B cell (primary cell): ENCODE data around the gene CSDE1. TPM values are rescaled to one million over a fixed set of nuclear protein-coding genes. Genes with fewer than 3 reads are reported as not detected.

Experiments
- ATAC-seq: fragments of 200-7000 bp; cut with Tn5 transposase; one replicate; pipeline ENCODE4 v1.10.0; 2021; ENCODE audit warnings: low read depth, mild to moderate bottlenecking, moderate number of reproducible peaks, moderate library complexity
- CTCF ChIA-PET: fragments of 350-600 bp; sonication (Branson Sonifier 250); formaldehyde crosslinking; loops from one replicate; lab custom pipeline; 2021; ENCODE audit warnings: antibody characterized with exemption, inconsistent platforms; lab: Charles Lee
- POLR2A ChIA-PET: fragments of 350-600 bp; sonication (Branson Sonifier 250); formaldehyde crosslinking; loops from one replicate; lab custom pipeline; 2021; ENCODE audit warnings: antibody characterized with exemption; lab: Charles Lee
- DNase-seq: peaks from one replicate; pipeline ENCODE4 v3.0.0; 2013
- H2AFZ ChIP-seq: 2 replicates; pipeline ENCODE4 v1.6.1; 2012; ENCODE audit warnings: mild to moderate bottlenecking, low read depth, low read length; ENCODE audit not compliant: insufficient read depth, poor library complexity, severe bottlenecking
- H3K27ac ChIP-seq, 2 donors: 1 replicate in 1 of 2; 2 replicates in 1 of 2; pipeline ENCODE4 v1.5.1; 2012 to 2013; ENCODE audit warnings: low read length in 2 of 2, mild to moderate bottlenecking in 2 of 2, moderate library complexity in 1 of 2
- H3K27me3 ChIP-seq, 4 experiments: fragments of 200-600 bp in 1 of 4; sonication (generic) in 1 of 4; replicated peaks in 1 of 4; 1 replicate in 2 of 4; 2 replicates in 2 of 4; pipeline versions ENCODE4 v1.6.1 to v1.7.0; 2013 to 2016; ENCODE audit warnings: low read length in 3 of 4, mild to moderate bottlenecking in 2 of 4, mixed read lengths in 1 of 4, moderate library complexity in 1 of 4; ENCODE audit not compliant: insufficient read depth in 4 of 4, control insufficient read depth in 3 of 4; ENCODE audit errors: control extremely low read depth in 1 of 4
- H3K36me3 ChIP-seq, 2 experiments: replicated peaks in 1 of 2; 1 replicate in 1 of 2; 2 replicates in 1 of 2; pipeline versions ENCODE4 v1.6.1 to v1.7.1; 2013; ENCODE audit warnings: low read length in 1 of 2; ENCODE audit not compliant: insufficient read depth in 2 of 2, control insufficient read depth in 1 of 2; ENCODE audit errors: control extremely low read depth in 1 of 2, extremely low read depth in 1 of 2
- H3K4me1 ChIP-seq, 2 donors: fragments of 200-600 bp in 1 of 2; sonication (generic) in 1 of 2; 1 replicate in 1 of 2; 2 replicates in 1 of 2; pipeline versions ENCODE4 v1.5.1 to v1.6.1; 2013 to 2017; ENCODE audit warnings: low read length in 2 of 2; ENCODE audit not compliant: control insufficient read depth in 2 of 2, insufficient read depth in 2 of 2
- H3K4me2 ChIP-seq: replicated peaks from 2 replicates; pipeline ENCODE3; 2012; ENCODE audit warnings: mild to moderate bottlenecking, low read depth, low read length; ENCODE audit not compliant: poor library complexity, severe bottlenecking
- H3K4me3 ChIP-seq, 5 experiments: fragments of 200-600 bp in 1 of 5; sonication (generic) in 1 of 5; 1 replicate in 3 of 5; 2 replicates in 2 of 5; pipeline versions ENCODE4 v1.5.1 to v1.7.0; 2011 to 2016; ENCODE audit warnings: low read length in 4 of 5, mild to moderate bottlenecking in 4 of 5, low read depth in 2 of 5, control low read depth in 1 of 5, moderate library complexity in 1 of 5; ENCODE audit not compliant: insufficient read depth in 1 of 5; ENCODE audit errors: control extremely low read depth in 1 of 5, extremely low read depth in 1 of 5
- H3K79me2 ChIP-seq: fragments of 200-600 bp; sonication (generic); one replicate; pipeline ENCODE4 v1.6.0; 2016; ENCODE audit warnings: low read length; ENCODE audit not compliant: control insufficient read depth, insufficient read depth
- H3K9ac ChIP-seq: fragments of 200-600 bp; sonication (generic); 2 replicates; pipeline ENCODE4 v1.6.1; 2017; ENCODE audit warnings: mild to moderate bottlenecking, low read length, moderate library complexity
- H3K9me3 ChIP-seq, 3 donors: one replicate each; pipeline versions ENCODE4 v1.6.1 to v1.7.1; 2013; ENCODE audit warnings: low read length in 2 of 3; ENCODE audit not compliant: control insufficient read depth in 2 of 3, insufficient read depth in 1 of 3; ENCODE audit errors: control extremely low read depth in 1 of 3
- H4K20me1 ChIP-seq: 2 replicates; pipeline ENCODE4 v1.6.0; 2012; ENCODE audit warnings: mild to moderate bottlenecking, low read length; ENCODE audit not compliant: insufficient read depth, control insufficient read depth, poor library complexity, severe bottlenecking
- H3K27ac Mint-ChIP-seq: one replicate; pipeline ENCODE4 v1.8.0; 2021; ENCODE audit warnings: mixed read lengths
- H3K27me3 Mint-ChIP-seq: one replicate; pipeline ENCODE4 v1.8.0; 2021; ENCODE audit warnings: mixed read lengths
- H3K4me1 Mint-ChIP-seq: one replicate; pipeline ENCODE4 v1.8.0; 2021; ENCODE audit warnings: mixed read lengths
- H3K4me3 Mint-ChIP-seq: one replicate; pipeline ENCODE4 v1.8.0; 2021; ENCODE audit warnings: mixed read lengths
- H3K9me3 Mint-ChIP-seq: one replicate; pipeline ENCODE4 v1.8.0; 2022; ENCODE audit warnings: mixed read lengths; ENCODE audit not compliant: insufficient read depth
- EZH2 ChIP-seq: IDR thresholded peaks from 2 replicates; pipeline ENCODE4 v1.6.1; 2012; ENCODE audit warnings: borderline replicate concordance, low read depth, mild to moderate bottlenecking, moderate library complexity, low read length; ENCODE audit not compliant: insufficient read depth, poor library complexity, severe bottlenecking
- WGBS: methylation state at CpG from one replicate; pipeline ENCODE4 v1.1.5; 2013; ENCODE audit warnings: missing lambda C conversion rate; ENCODE audit not compliant: insufficient coverage; 5-methylcytosine and 5-hydroxymethylcytosine counted together
- intact Hi-C: fragments of 100-400 bp; cut with micrococcal nuclease; formaldehyde crosslinking; loops from one replicate; pipeline ENCODE4 v1.10.0; 2022
- polyA plus RNA-seq: library from polyadenylated mRNA; depleted of rRNA; stranded (reverse); fragments of >200 nt; gene quantifications from 2 replicates; pipeline ENCODE4 v1.2.3, GENCODE V29; 2012
- total RNA-seq, 2 donors: library from RNA; stranded (reverse); fragments of 120-200 nt in 1 of 2; gene quantifications; 1 replicate in 1 of 2; 2 replicates in 1 of 2; pipeline versions ENCODE4 v1.2.3 to v1.2.4, GENCODE V29; 2013 to 2022
- TF ChIP-seq, protein P1 (sequence below): fragments of 200-600 bp; IDR thresholded peaks from one replicate; pipeline ENCODE4 v1.8.0; 2022; ENCODE audit warnings: antibody characterized with exemption, mild to moderate bottlenecking

The CSDE1 gene
- total and polyA plus RNA-seq, 2 donors (not counting 1 experiment from before 2014, with no cell fraction given): 114 to 454 TPM

GRCh38 chr1:114725230-114725629 lies 32.6 kb downstream of the CSDE1 start:
- no peak overlapping the region for H3K9ac ChIP-seq
- H3K27ac Mint-ChIP-seq: no peak overlapping the region
- H3K36me3 ChIP-seq: peaks cover 54 to 95% of the 10 kb centered on the region in 2 experiments
- no peaks in the 10 kb centered on the region for H3K9me3 ChIP-seq
- no peak overlapping the region for H3K4me3 ChIP-seq
- DNase-seq: no peak
- TF ChIP-seq EZH2: no peak
- TF ChIP-seq, protein P1, sequence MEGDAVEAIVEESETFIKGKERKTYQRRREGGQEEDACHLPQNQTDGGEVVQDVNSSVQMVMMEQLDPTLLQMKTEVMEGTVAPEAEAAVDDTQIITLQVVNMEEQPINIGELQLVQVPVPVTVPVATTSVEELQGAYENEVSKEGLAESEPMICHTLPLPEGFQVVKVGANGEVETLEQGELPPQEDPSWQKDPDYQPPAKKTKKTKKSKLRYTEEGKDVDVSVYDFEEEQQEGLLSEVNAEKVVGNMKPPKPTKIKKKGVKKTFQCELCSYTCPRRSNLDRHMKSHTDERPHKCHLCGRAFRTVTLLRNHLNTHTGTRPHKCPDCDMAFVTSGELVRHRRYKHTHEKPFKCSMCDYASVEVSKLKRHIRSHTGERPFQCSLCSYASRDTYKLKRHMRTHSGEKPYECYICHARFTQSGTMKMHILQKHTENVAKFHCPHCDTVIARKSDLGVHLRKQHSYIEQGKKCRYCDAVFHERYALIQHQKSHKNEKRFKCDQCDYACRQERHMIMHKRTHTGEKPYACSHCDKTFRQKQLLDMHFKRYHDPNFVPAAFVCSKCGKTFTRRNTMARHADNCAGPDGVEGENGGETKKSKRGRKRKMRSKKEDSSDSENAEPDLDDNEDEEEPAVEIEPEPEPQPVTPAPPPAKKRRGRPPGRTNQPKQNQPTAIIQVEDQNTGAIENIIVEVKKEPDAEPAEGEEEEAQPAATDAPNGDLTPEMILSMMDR: no peak
- ChIA-PET POLR2A (no interaction called here), CTCF (no interaction called here)
- no peaks in the 10 kb centered on the region for H4K20me1 ChIP-seq
- H3K27me3 ChIP-seq: no peaks in the 10 kb centered on the region
- intact Hi-C loops: no loop called here
- H3K4me1 ChIP-seq: no peaks in the 10 kb centered on the region
- H2AFZ ChIP-seq: no peak overlapping the region
- H3K27ac ChIP-seq: no peak overlapping the region
- H3K4me1 Mint-ChIP-seq: no peaks in the 10 kb centered on the region
- H3K9me3 Mint-ChIP-seq: no peaks in the 10 kb centered on the region
- WGBS: 100% methylated on average over 1 of the region's 1 CpG
- H3K27me3 Mint-ChIP-seq: no peaks in the 10 kb centered on the region
- H3K4me2 ChIP-seq: no peak overlapping the region
- H3K79me2 ChIP-seq: no peaks in the 10 kb centered on the region
- H3K4me3 Mint-ChIP-seq: no peak overlapping the region
- no peak for ATAC-seq

DNA sequence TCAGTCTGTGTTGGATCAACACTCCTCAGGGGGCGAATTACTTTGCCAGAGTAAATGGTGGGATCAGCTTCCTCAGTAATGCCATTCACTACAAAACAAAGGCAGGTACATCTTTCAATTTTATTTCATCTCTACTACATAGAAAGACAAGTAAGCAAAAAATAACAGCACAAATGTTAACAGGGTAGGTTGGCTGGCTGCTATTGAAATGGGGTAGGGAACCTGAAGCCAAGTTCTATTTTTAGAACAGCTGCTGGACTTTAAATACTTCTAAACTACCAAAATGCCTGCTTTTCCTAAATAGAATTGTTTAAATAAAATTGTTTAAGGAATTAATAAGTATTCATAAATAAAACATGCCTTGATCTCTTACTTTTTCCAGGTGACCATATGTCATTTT lies 33.9 kb downstream of the CSDE1 start:
- POLR2A ChIA-PET: no interaction called here
- Histone ChIP-seq H3K4me1 (no peaks in the 10 kb centered on the region), H3K36me3 (peaks cover 47 to 99% of the 10 kb centered on the region in 2 experiments), H3K4me3 (no peak overlapping the region), H3K79me2 (no peaks in the 10 kb centered on the region), H3K27me3 (no peaks in the 10 kb centered on the region), H3K9me3 (no peaks in the 10 kb centered on the region), H4K20me1 (no peaks in the 10 kb centered on the region), H3K9ac (no peak overlapping the region), H2AFZ (no peak overlapping the region), H3K27ac (no peak overlapping the region), H3K4me2 (no peak overlapping the region)
- TF ChIP-seq, protein P1: no peak
- no peak for TF ChIP-seq EZH2
- Mint-ChIP-seq H3K4me3 (no peak overlapping the region), H3K4me1 (no peaks in the 10 kb centered on the region), H3K27ac (no peak overlapping the region), H3K27me3 (no peaks in the 10 kb centered on the region), H3K9me3 (no peaks in the 10 kb centered on the region)
- ATAC-seq (no peak), DNase-seq (no peak)
- no CpG with 5 or more reads among the region's 1 CpG for WGBS
- intact Hi-C loops: no loop called here
- CTCF ChIA-PET: no interaction called here
